HG03045 (cell line): Measurements from ENCODE around the gene AGA.

Experiments used
- ATAC-seq: cut with Tn5 transposase; IDR thresholded peaks from one replicate; pipeline ENCODE4 v1.9.1; 2021; ENCODE audit warnings: mild to moderate bottlenecking, moderate library complexity; ENCODE audit not compliant: unreplicated experiment

The AGA gene

DNA sequence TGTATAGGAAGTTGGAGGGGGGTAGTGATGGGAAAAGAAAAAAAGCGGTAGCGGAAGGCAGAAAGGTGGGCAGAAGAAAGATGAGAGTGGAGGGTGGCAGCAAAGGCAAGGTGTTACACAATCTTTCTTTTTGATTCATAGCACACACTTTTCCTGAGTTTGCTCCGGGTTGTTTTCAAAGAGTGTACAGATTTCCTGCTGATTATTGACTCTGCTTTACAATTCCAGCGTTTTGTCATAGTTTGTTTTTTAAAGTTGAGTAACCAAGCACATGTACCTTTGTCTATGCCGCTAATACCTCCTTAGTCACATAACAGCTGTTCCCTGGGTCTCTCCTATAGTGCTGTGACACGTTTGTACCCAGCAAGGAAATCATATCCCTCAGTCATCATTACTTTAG lies 50.3 kb downstream of the AGA start:
- ATAC-seq, result no peak

DNA sequence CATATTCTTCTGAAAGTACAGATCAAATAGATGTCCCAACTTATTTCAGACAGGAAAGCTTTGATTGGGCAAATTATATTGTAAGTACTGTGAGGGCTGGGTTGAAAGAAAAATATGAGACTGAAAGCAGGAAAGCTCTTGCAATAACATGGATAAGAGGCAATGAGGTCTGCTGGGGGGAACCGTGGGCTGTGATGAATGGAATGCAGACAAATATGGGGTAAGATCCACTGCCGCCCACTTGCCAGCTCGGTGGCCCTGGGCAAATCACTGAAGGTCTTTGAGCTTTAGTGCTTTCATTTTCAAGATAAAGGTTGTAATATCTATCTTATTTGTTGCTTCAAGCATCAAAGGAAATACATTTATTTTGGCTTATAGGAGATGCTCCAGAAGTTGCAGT lies 51.0 kb downstream of the AGA start:
- no peak for ATAC-seq

DNA sequence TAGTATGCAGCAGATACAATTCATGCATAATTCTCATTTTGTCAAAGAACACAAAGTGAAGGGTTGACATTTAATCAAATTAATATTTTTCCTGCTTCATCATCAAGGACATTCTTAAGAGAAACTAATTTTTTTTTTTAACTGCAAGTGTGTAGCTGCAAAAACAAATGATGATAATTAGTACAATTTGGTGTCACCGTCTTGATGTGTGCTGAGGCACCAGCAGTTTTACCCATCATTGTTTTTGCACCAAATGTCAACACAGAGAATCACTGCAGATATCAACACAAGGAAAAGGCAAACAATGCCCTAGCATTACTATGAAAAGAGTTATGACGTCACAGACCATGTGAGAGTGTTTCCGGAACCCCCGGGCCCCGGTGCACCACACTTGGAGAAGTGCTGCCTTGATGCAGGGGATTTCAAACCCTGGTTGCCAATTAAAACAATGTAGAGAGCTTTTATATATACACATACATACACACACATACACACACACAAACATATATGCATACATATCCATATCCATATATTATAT lies 55.9 kb downstream of the AGA start:
- no peak for ATAC-seq

DNA sequence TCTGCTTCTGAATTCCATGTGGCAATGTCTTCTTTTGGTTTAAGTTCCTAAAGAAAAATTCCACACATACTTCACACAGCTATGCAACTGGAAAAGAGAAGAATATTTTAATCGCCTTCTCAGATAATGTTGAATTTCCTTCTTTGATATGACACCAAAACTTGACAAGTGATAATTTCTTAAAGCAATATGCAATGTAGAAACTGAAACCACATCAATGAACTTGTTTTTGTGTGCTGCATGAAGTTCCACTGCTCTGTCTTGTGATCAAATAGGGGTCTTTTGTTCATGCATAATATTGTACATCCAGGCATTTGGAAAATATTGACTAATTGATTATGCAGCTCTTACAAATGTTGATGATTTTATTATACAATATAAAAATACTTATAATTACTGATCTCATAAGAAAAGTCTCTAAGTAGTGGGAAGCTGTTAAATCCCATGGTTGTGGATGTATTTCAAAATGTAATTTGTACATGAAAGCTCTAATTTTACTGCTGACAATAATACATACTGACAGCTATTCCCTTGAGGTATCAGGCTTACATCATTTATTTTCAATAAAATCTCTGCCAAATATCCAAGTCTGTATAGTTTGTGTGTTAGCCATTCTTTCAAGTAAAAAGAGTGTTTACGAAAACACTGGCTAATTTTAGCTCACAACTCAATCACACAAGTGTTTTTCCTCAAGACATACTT lies 56.5 kb downstream of the AGA start:
- ATAC-seq, result no peak

DNA sequence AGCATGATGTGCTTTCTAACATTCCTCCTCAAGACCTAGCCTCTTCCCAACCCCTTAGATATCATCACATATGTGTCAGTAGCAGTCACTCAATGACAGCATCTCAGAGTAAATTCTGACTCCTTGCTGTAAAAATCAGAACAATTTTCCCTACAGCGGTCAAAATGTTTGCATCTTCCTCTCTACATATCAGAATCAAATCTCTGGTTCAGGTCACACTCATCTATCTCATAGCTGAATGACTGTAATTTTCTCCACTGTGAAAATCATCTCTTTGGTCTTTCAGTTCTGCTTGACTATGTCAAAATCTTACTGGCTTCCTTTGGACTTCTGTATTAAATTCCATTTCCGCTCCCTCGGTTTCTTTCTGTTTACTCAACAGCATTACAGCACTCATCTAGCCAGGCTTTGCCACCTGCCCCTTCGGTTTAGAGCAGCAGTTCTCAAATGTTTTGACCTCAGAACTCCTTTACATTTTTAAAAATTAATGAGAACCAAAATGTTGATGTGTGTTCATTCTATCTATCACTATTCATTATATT lies 57.3 kb downstream of the AGA start:
- no peak for ATAC-seq

DNA sequence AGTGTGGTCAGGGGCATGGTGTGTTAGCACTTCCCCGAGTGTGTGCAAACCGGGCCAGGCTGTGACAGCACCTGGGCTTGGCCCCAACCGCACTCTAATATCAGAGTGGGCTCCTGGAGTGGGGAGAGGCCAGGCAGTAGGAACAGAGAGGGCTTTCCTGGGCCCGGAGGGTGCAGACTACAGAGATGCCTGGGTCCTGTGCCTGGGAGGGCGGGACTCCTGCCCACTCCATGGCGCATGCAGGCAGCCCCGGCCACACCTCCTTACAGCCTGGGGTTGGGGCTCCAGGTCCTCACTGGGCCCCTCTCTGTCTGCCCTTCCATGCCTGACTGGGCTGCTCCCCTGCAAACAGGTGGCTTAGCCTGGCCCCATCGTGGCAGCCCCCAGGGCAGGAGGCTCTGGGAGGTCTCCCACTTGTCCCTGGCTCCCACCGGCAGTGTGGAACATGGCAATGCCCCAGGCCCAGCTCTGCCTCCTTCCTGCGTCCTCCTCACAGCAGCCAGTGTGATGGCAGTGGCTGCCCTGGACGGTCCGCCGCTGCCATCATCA lies 60.4 kb downstream of the AGA start:
- no peak for ATAC-seq
